ENCODE measurements around the gene CA12.

CA12 gene

DNA sequence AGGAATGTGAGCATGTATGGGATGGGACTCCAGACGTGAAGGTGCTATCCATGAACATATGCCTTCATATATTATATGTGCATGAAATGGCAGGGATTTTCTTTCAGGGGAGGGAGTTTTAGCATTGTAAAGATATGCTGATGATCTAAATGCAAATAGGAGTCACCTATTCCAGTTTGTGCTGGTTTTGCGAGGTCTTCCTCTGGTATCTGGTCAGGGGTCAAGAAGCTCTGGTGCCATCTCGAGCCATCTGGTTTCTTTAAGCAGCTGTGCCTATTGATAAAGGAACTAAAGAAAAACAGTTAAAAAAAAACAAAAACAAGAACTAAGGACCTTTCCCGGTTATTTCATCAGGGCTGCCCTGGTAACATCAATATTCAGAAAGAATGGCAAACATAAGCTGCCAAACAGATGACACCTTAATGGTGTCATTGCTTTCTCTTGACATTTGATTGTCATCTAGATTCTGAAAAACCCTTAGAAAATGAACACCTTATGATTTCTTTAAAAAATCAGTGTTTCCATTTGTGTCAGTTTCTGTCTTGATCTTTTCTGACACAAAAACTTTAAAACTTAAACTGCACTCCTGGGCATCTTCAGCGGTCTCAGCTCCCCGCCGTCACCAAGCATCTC is 81.6 kb downstream of the CA12 start:
- DNase-seq = no peak

DNA sequence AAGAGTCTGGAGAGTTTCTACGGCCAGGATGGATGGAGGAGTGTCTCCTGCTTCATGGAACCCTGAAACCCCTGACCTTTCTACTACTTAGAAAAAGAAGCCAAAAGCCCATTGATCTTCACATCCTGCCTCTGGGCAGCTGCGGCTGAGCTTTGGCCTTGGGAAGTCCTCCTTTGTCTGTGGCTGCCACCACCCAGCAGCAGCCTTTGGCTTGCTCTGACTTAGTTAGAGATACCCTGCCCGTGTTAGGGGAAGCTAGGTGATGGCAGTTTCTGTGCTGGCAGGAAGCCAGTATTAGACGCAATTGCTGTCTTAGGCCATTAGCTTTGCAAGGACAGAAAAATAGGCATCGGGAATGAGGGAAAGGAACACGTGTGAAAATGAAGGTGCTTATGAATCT is 85.5 kb downstream of the CA12 start:
- DNase-seq = no peak

DNA sequence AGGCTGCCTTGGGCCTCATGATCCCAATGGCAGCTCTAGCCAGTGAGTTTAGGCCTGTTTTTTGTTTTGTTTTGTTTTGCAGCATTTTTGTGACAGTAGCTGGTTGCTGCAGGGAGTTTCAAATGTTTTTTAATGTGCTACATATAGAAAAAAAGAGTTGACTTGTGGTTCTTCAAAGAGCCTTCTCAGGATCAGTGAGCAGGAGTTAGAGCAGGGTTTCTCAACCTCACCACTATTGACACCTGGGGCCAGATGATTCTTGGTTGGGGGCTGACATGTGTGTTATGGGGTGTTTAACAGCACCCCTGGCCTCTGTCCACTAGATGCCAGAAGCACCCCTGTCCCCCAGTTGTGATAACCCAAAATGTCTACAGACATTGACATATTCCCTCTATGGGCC is 86.3 kb downstream of the CA12 start:
- DNase-seq = no peak

DNA sequence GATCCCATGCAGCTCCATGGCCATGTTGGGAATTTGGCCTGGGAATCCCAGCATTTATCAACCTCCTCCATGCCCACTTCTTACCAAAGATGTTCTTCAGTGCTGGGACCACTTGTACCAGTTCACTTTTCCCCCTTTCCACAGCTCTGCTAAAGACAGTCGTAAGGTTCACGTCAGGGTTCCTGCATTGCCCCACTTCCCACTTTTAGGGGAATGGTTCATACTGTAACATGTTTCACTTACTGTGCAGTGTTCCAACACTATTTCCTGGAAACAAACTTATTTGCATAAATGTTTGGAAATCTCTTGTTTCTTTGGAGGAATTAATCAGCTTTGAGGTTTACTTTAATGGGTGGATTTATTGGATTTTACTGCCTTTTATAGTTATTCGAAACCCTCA is 87.3 kb downstream of the CA12 start:
- DNase-seq = no peak

DNA sequence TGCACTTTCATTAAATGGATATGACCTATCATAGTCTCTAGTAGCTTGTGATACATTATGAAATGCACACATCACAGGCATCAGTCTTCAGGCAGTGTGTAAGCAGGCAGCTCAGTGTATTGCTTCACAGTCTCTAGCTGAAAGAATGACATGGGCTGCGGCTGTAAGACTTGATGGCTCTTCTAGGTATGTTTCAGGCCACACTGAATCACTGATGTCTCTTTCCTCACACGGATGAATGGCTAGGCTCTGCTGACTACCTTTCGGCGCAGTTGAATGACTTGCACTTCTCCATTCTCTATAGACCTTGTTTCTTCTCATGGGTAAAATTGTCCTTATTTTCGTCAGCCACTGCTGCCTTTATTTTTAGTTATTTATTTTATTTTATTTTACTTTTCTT is 88.9 kb downstream of the CA12 start:
- DNase-seq = no peak

DNA sequence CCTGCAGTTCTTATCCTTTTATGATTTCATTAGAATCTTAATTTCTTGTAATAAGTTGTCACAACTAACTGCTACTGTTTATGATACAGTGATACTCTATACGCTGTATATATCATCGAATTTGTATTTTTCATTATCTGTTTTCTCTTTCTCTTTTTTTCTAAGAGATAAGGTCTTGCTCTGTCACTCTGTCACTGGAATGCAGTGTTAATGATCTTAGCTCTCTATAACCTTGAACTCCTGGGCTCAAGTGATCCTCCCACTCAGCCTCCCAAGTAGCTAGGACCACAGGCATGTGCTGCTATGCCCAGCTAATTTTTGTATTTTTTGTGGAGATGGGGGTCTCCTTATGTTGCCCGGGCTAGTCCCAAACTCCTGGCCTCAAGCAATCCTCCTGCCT is 89.4 kb downstream of the CA12 start:
- DNase-seq = no peak

DNA sequence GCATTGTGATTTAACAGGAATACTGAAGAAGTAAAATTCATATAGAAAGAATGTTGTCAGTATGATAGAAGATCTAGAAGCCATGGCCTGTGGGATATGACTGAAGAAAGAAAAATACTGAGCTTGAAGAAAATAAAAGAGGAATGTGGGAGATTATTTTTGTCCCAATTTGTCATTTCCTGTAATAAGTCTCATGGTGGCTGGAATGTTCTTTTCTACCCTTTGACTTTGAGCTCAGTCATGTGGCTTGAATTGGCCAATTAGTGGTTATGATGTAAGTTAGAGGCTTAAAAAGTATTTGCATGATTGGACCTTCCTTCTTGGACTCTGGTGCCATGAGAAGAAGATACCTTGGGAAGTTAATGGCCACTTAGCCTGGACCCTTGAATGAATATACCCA is 90.1 kb downstream of the CA12 start:
- no peak for DNase-seq

DNA sequence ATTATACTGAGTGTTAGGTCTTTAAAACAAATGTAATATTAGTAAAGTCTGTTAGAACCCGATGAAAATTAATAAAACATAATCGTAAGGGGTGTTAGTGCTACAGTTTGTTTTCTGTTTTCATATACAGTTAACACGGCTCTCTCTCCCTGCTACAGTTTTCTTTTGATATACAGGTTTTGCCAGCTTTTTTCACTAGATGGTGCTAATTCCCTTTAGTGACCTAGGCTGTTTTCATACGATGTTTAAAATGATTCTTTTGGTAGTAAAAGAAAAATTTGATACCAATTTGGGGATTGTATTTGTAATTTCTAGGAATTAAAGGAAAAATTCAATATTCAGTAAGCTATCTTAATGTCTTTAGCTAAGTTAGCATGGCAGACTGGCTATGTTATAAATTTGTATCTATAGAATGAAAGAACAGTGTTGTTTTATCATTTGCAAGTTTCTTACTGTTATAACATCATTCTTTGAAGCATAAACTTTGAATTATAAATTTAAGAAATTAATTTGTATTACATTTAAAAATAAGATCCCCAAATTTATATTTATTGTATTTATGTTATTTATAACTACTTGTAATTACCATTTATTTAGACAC is 92.8 kb downstream of the CA12 start:
- no peak for DNase-seq

DNA sequence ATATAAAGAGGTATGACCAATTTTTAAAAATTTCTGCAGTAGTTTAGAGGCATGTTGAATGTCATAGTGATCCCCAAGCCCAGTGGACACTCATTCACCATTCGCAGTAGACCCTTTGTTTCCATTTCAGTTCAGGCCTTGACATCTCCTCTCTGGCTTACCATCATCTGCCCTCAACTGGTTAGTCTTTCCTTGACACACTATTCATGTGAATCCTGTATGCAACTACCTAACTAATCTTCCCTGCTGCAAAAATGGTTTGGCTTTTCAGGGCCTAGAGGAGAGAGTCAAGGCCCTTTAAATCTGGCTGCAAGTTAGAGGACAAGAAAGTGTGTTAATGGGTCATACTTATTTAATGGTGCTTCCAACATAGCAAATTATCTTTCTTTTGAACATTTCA is 93.3 kb downstream of the CA12 start:
- no peak for DNase-seq

DNA sequence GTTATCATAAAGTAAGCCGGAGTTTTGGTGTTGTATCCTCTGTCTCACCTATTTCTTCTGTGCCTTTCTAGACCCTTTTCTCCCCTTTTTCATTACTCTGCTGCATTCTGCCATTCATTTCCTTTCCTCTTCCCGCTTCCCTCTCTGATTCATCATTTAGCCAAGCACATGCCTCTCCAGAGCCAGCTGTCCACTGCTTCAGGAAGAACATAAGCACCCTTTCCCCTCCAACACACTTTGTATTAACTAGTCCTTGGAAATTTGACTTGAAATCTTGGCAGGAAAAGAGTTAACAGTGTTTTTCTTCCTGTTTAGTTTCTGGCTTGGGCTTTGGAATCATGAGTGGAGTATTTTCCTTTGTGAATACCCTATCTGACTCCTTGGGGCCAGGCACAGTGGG is 94.5 kb downstream of the CA12 start:
- DNase-seq = no peak

DNA sequence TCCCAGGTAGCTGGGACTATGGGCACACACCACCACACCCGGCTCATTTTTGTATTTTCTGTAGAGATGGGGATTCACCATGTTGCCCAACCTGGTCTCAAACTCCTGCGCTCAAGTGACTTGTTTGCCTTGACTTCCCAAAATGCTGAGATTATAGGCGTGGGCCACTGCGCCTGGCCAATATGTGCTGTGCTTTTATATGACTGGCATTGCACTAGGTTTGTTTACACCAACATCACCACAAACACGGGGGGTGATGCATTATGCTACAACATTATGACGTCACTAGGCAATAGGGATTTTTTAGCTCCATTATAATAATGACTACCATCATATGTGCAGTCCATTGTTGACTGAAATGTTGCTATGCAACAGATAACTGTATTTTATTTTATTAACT is 97.3 kb downstream of the CA12 start:
- DNase-seq = no peak

DNA sequence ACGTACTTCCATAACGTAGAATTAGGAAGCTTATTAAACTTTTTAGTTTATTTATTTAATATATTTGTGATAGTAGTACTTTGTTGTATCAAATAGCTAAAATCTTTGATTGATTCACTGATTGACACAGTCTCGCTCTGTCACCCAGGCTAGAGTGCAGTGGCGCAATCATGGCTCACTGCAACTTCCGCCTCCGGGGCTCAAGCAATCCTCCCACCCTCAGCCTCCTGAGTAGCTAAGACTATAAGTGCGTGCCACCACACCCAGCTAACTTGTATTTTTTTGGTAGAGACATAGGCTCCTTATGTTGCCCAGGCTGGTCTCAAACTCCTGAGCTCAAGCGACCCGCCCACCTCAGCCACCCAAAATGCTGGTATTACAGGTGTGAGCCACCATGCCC is 98.5 kb downstream of the CA12 start:
- no peak for DNase-seq

DNA sequence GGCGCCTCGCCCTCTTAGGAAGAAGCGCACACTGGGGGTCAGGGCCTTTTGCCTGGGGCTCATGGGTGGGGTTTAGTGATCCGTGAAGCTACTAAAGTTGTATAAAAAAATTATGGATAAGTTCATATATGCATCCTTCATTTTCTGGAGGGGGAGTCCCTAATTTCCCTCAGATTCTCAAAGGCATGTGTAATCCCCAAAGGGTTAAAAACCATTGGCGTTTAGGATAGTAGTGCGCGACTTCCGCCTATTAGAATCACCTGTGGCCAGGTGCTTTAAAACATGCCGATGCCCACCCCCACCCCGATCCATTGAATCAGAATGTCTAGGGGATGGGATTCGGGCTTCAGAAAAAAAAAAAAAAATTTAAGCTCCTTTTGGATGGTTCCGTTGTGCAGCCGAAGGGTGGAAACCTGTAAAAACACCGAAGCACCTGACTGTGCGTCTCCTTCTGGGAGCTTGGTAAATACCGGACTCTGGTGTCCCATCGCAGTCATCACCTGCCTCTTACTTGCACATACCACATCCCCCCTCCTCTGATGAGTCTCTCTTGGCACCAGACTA is 103.7 kb downstream of the CA12 start:
- no peak for DNase-seq

DNA sequence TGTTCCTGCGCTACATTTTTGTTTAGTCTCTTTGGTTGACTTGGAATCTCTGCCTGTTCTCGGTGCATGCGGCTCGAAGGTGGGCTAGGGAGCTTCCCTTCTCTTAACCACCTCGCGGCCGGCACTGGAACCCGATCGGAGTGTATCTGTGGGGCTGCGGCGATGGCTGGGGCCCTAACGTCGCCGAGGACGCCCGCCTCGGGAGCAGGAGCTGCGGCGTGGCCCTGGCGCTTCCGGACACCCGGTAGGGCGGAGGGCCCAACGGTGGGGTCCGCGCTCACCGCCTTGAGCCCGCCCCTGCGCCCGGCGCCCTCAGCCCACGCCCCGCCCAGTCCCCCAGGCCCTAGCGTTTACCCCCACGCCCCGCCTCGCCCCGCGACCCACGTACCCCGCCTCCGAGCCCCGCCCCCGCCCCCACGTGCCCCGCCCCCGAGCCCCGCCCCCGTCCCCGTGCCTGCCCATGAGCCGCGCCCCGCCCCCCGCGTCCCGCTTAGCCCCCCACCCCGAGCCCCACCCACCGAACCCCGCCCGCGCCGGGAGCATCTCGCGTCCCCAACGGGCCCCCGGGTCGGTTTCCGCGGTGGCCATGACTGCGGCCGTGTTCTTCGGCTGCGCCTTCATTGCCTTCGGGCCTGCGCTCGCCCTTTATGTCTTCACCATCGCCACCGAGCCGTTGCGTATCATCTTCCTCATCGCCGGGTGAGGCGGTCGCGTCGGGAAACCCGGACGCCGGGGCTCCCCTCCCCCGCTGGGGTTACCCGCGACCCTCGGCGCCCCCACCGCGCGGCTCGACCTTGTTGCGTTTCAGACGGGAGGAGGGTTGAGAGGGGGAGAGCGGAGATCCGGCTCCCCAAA is 104.4 kb downstream of the CA12 start, which contains the start of gene APH1B:
APH1B (plus strand) TSS at position 568 of the 855 bp plus-strand sequence; CDS start at position 587, 19 bp downstream.
- peak; percentile 77 for DNase-seq

DNA sequence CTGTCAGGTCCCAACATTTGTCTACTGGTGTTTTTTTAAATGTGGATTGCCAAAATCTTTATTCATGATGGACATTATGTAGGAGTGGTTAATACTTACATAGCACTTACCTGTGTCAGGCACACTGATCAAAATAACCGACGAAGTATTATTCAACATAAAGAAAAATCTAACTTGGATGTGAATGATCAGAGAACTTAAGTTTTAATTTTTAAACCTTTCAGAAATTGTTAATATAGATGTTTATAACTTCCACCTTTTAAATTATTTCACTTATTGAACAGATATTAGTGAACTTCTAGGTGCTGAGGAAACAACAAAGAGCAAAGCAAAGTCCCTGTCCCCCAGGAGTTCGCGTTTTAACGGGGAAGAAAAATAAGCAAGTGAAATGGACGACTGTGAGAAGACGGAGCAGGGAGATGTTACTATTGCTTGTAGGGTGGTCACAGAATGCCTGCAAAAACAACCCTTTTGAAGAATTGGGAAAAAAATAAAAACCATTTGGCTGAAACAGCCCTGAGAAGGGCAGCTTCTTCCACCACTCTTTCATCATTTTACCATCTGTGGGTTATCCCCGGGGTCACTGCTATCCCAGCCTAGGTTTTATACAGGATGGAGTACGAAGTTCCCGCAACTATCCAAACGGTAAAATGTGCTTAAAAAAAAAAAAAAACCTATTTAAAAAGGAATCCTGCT is 105.2 kb downstream of the CA12 start:
- DNase-seq = no peak

DNA sequence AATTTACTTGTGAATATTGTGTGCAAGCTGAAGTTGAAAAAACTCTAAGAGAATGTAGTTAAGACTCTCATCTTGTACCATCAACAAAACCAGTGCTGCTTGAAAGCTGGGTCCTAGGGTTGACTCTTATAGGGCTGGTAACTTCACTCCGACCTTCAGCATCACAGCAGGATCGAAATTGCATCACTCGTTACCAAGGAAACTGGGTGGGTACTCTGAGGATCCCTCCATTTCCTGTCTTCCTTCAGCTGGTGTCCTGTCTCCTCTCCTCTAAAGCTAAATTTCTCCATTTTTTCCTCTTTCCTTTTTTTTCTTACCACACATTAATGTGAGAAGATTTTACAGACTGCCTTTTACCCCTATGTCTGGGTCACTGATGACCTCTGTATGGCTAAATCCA is 107.2 kb downstream of the CA12 start:
- no peak for DNase-seq

All from activated CD4-positive, CD25-positive, alpha-beta regulatory T cell treated with anti-CD3 and anti-CD28 coated beads, Interleukin-2, amount 50 U/mL, for 72 hours (primary cell).